HFF-Myc (cell line): Measurements from ENCODE around the gene REG1B.

ENCODE experiments used
- DNase-seq: peaks from one replicate; pipeline ENCODE4 v3.0.0-alpha.2; 2011; ENCODE audit warnings: low read depth; ENCODE audit errors: extremely low read depth
- H3K4me3 ChIP-seq: replicated peaks from 2 replicates; pipeline ENCODE4 v1.5.1; 2011; ENCODE audit warnings: low read depth, mild to moderate bottlenecking, control low read depth, low read length
- TF ChIP-seq, protein P1 (sequence below): IDR thresholded peaks from 2 replicates; pipeline ENCODE4 v1.5.1; 2012; ENCODE audit warnings: mild to moderate bottlenecking, low read depth, low read length, control low read depth; ENCODE audit errors: missing control alignments

Gene REG1B

DNA sequence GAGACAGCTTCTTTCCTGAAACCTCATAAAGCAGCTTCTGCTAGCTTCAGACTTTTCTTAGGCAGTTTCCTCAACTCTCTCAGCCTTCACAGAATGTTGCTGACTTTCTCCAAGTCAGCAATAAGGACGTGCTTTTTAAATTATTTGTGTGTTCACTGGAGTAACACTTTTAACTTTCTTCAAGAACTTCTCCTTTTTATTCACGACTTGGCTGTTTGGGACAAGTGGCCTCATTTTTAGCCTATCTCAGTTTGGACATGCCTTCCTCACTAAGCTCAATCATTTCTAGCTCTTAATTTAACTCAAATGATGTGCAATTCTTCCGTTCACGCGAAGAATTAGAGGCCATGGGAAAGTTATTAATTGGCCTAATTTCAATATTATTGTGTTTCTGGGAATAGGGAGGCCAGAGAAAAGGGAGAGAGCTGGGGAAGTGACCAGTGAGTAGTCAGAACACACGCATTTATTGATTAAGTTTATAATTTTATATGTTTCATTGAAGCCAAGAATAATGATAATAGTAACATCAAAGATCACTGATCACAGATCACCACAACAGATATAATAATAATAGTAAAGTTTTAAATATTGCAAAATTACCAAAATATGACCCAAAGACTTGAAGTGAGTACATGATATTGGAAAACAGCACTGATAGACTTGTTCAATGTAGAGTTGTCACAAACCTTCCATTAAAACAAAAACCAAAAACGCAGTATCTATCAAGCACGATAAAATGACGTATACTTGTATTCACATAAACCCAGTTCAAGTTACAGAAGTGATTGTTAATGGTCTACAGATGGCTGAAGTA is 37.3 kb upstream of the REG1B start:
- H3K4me3 ChIP-seq = no peak overlapping the region
- no peak for DNase-seq
- TF ChIP-seq, protein P1, sequence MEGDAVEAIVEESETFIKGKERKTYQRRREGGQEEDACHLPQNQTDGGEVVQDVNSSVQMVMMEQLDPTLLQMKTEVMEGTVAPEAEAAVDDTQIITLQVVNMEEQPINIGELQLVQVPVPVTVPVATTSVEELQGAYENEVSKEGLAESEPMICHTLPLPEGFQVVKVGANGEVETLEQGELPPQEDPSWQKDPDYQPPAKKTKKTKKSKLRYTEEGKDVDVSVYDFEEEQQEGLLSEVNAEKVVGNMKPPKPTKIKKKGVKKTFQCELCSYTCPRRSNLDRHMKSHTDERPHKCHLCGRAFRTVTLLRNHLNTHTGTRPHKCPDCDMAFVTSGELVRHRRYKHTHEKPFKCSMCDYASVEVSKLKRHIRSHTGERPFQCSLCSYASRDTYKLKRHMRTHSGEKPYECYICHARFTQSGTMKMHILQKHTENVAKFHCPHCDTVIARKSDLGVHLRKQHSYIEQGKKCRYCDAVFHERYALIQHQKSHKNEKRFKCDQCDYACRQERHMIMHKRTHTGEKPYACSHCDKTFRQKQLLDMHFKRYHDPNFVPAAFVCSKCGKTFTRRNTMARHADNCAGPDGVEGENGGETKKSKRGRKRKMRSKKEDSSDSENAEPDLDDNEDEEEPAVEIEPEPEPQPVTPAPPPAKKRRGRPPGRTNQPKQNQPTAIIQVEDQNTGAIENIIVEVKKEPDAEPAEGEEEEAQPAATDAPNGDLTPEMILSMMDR = no peak

DNA sequence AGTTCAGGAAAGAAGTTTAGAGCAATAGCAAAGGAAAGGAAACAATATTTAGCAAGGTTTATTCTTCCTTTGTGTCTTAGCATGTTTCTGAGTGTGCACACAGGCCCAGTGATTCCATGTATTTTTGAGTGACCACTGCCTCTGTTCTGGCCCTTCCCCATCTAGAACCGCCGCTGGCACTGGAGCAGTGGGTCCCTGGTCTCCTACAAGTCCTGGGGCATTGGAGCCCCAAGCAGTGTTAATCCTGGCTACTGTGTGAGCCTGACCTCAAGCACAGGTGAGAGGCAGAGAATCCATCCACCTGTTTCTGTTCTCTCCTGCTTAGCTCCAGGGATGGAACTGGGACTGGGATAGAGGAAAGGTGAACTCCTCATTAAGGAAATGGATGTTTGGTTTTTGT is 34.9 kb upstream of the REG1B start:
- TF ChIP-seq, protein P1 = no peak
- H3K4me3 ChIP-seq = no peak overlapping the region
- DNase-seq = no peak

DNA sequence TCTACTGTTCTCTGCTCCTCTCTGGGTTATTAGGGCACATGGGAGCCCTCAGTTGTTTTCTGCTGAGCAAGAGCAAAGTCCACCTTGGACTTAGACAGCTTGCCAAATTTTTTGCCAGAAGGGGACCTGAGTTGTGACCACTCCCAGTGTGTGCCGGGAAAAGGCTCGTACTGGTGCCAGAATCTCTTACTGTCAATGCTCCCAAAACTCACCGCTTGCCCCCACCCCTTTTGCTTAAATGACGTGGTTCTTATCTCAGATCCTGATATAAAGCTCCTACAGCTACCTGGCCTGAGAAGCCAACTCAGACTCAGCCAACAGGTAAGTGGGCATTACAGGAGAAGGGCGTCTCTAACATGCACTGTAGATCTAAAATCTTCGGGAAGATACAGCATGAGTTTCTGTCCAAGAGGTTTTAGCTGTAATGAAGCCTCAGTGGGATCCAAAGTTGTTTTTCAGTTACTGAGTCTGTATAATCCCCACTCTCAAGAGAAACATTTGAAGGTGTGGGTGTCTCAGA is 32.5 kb upstream of the REG1B start, which contains the start of gene REG1A:
TSS of gene REG1A (plus strand) at position 295 of the 520 bp plus-strand sequence. CDS start 374 bp downstream, outside the sequence.
- H3K4me3 ChIP-seq = no peak within 1 kb of the TSS
- no peak for DNase-seq
- TF ChIP-seq, protein P1 = no peak

DNA sequence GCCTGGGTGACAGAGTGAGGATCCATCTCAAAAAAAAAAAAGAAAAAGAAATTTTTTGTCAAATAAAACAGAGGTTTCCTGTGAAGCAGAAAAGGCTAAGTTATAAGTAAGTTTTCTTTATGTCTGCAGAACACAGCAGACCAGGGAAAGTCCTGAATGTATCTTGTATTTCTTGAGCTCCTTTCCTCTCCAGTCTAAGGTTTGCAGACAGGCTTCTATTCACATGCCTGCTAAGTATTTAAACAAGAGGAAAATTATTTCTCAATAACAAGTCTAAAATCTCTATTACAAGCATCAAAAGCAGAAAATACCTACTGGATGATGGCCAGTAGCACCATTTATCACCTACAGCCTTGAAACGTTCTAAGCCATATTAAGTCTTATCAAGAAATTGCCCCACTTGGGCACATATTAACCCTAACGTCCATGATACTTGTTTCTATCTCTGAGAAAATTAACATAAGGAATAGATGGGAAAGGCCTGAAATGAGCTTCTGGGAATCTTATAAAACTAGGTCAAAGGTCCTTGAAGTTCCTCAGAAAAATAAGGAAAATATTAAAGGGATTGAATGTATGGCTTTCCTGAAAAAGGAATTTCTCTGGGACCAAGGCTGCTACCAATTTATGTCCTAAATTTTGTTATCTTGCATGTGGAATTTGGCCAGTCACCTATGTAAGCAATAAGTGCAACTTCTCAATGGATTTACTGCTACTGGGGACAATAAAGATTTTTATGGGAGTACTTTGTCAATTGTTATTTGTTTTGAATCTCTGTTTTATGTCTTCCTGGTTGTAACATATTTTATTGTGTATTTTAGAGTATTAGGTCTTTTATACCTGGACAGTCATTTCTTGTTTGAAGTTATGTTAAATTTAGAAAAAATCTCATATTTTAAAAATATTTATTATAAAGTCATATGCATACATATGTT is 29.5 kb upstream of the REG1B start:
- TF ChIP-seq, protein P1 = no peak
- no peak overlapping the region for H3K4me3 ChIP-seq
- DNase-seq = no peak

DNA sequence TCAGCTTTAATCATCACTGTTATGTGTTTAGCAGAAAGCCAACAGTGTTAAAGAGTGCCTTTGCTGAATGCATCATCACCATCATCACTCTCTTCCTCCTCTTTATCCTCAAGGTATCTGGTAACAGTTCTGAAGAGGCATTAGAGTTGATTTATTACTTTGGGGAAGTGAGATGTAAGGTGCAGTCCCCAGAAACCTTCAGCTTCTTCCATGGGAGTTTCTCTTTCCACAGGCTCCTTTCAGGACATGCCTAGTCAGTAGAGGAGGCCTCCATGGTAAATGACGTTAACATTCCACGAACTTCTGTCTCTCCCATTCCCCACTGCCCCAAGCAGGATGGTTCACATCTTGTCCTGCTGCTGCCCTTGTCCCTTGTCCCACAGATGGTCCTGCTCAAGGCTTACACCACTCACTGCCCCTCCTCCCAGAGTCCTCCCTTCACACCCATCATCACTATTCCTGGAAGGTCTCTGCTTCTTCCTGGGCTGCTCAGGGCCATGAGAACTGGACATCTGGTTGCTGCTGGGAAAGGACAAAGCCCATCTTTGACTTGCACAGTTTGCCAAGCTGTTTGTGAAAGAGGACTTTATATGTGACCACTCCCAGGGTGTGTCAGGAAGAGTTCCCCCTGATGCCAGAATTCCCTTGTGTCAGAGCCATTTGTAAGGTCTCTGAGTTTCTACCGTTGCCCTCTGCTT is 27.2 kb upstream of the REG1B start:
- TF ChIP-seq, protein P1 = no peak

DNA sequence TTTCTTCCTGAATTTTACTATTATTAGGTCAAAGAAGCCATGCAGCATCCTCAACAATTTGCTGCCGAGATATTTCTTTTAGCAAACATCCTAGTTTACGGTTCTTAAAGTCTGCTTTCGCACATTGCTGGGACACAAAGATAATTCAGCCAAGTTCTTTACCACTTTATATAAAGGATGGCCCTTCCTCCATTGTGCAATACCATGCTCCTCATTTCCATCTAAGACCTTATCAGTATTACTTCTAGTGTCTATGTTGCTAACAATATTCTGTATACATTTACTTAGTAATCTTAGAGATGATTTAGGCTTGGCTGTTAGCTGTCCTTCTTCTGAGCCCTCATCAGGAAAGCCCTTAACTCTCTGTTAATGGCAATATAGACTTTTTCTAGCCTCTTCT is 24.5 kb upstream of the REG1B start:
- TF ChIP-seq, protein P1 = no peak
- no peak for DNase-seq
- H3K4me3 ChIP-seq = no peak overlapping the region

More for the DNA sequence above, 27.2 kb upstream of the REG1B start:
- H3K4me3 ChIP-seq = no peak overlapping the region
- no peak for DNase-seq
